Lower lobe of right lung (tissue), 2 donors: ENCODE data around the gene AIMP1. TPM values are rescaled to one million over a fixed set of nuclear protein-coding genes. Genes with fewer than 3 reads are reported as not detected.

Source experiments
- ATAC-seq, 2 donors: fragments of 200-7000 bp; cut with Tn5 transposase; one replicate each; pipeline ENCODE4 v1.9.1; 2020 to 2022; ENCODE audit warnings: mild to moderate bottlenecking in 2 of 2, moderate library complexity in 2 of 2
- DNase-seq: peaks from one replicate; pipeline ENCODE4 v3.0.0-alpha.2; 2020
- H3K27ac ChIP-seq: fragments of 200-600 bp; one replicate; pipeline ENCODE4 v1.8.0; 2022
- H3K27me3 ChIP-seq: fragments of 200-600 bp; one replicate; pipeline ENCODE4 v1.8.0; 2022; ENCODE audit warnings: low read depth
- H3K36me3 ChIP-seq: fragments of 200-600 bp; one replicate; pipeline ENCODE4 v1.8.0; 2022; ENCODE audit warnings: mild to moderate bottlenecking
- H3K4me1 ChIP-seq: fragments of 200-600 bp; one replicate; pipeline ENCODE4 v1.8.0; 2022
- H3K4me3 ChIP-seq: fragments of 200-600 bp; one replicate; pipeline ENCODE4 v1.8.0; 2022; ENCODE audit warnings: mild to moderate bottlenecking
- H3K9me3 ChIP-seq: fragments of 200-600 bp; one replicate; pipeline ENCODE4 v1.8.0; 2022
- CTCF ChIP-seq: fragments of 200-600 bp; IDR thresholded peaks from one replicate; pipeline ENCODE4 v1.8.0; 2022; ENCODE audit warnings: antibody characterized with exemption, mild to moderate bottlenecking
- intact Hi-C: fragments of 100-400 bp; cut with DNase I; formaldehyde crosslinking; loops from one replicate; pipeline ENCODE4 v1.11.0; 2022
- total RNA-seq: library from RNA; stranded (reverse); fragmentation: NEBNext Ultra II Directional; extraction: Animal tissue kit (Norgen Biotek cat#: 25700); gene quantifications from one replicate; pipeline ENCODE4 v1.2.1, GENCODE V29; 2021
- donor health status: DM: no; HTN: yes; CAD: no; lungs with severe emphysema.

Gene AIMP1
- total RNA-seq, 1 donor from 2014 or later: 40.7 TPM

- Histone ChIP-seq H3K36me3 (peaks cover 95% of the 10 kb centered on the region), H3K27ac (no peak overlapping the region), H3K4me3 (no peak overlapping the region), H3K4me1 (no peaks in the 10 kb centered on the region), H3K27me3 (no peaks in the 10 kb centered on the region), H3K9me3 (no peaks in the 10 kb centered on the region)
- intact Hi-C loops: no loop called here
- DNase-seq (no peak), ATAC-seq (peak in 1 of 2 donors; percentile 50)
- TF ChIP-seq CTCF: peak; percentile 48
Observed at GRCh38 chr4:106329041-106329618, 12.8 kb downstream of the AIMP1 start.

GRCh38 chr4:106333186-106333585 lies 16.8 kb downstream of the AIMP1 start:
- TF ChIP-seq CTCF: no peak
- no peak for ATAC-seq

GRCh38 chr4:106334741-106335470 lies 18.6 kb downstream of the AIMP1 start:
- intact Hi-C loops: no loop called here
- ATAC-seq (no peak), DNase-seq (no peak)
- no peak for TF ChIP-seq CTCF
- no peak overlapping the region for H3K4me3 ChIP-seq
- no peak overlapping the region for H3K27ac ChIP-seq
- H3K36me3 ChIP-seq: peaks cover 96% of the 10 kb centered on the region
- H3K4me1 ChIP-seq: no peaks in the 10 kb centered on the region
- H3K9me3 ChIP-seq: peaks cover 9% of the 10 kb centered on the region
- H3K27me3 ChIP-seq: no peaks in the 10 kb centered on the region

More at GRCh38 chr4:106333186-106333585, 16.8 kb downstream of the AIMP1 start:
- no peak for DNase-seq
- Histone ChIP-seq H3K27me3 (no peaks in the 10 kb centered on the region), H3K9me3 (peaks cover 6% of the 10 kb centered on the region), H3K36me3 (peaks cover 99% of the 10 kb centered on the region), H3K4me1 (no peaks in the 10 kb centered on the region), H3K4me3 (no peak overlapping the region), H3K27ac (no peak overlapping the region)
- intact Hi-C loops: no loop called here

- no peak for DNase-seq
- intact Hi-C loops: no loop called here
- no peak for TF ChIP-seq CTCF
- no peaks in the 10 kb centered on the region for H3K27me3 ChIP-seq
- H3K27ac ChIP-seq: no peak overlapping the region
- H3K9me3 ChIP-seq: peaks cover 9% of the 10 kb centered on the region
- H3K4me1 ChIP-seq: no peaks in the 10 kb centered on the region
- H3K36me3 ChIP-seq: peaks cover 85% of the 10 kb centered on the region
- no peak for ATAC-seq
- no peak overlapping the region for H3K4me3 ChIP-seq
Observed at GRCh38 chr4:106336618-106337017, 20.3 kb downstream of the AIMP1 start.

GRCh38 chr4:106337916-106338315 lies 21.6 kb downstream of the AIMP1 start:
- ATAC-seq (no peak), DNase-seq (no peak)
- Histone ChIP-seq H3K4me3 (no peak overlapping the region), H3K9me3 (peaks cover 9% of the 10 kb centered on the region), H3K36me3 (peaks cover 72% of the 10 kb centered on the region), H3K27me3 (no peaks in the 10 kb centered on the region), H3K4me1 (no peaks in the 10 kb centered on the region), H3K27ac (no peak overlapping the region)
- no peak for TF ChIP-seq CTCF
- intact Hi-C loops: no loop called here
